Measurements from ENCODE around the gene CHST5. TPM values are rescaled to one million over a fixed set of nuclear protein-coding genes. Genes with fewer than 3 reads are reported as not detected.

Gene CHST5
- total and polyA plus RNA-seq, 2 of the 8 experiments (the other 6 are each of a cell fraction or from before 2014, with no cell fraction given), result 0.13 to 0.23 TPM

DNA sequence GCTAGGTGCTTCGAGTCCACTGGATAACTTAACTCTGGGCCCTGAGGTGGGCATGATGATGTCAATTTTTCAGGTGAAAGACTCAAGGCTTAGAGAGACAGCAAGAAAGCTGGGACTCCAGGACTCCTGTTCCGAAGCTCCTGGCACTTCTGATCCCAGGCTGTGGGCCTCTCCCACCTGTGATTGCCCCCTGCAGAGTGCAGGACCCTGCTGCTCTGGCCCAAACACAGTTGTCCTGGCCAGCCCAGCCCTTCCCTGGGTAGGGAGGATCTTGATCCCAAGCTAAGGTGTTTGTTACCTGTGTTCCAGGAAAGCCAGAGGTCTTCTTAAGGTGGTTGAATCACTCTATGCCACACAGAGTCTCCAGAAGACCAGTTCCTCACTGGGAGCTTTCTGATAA, 3.1 kb downstream of the CHST5 start (continued):
- TF ChIP-seq CHD7 (IDR thresholded peaks at IDR 0.05; ENCODE audit: insufficient replicate concordance, low read length), result no peak
- TF ChIP-seq KDM5A (IDR thresholded peaks at IDR 0.05; ENCODE audit: low read length), result no peak
- no peak for TF ChIP-seq CHD2 (IDR thresholded peaks at IDR 0.05; ENCODE audit: low read length)
- TF ChIP-seq ZNF274 (IDR thresholded peaks at IDR 0.05; ENCODE audit: borderline replicate concordance, extremely low read depth, low read length), result no peak
- TF ChIP-seq CBX8 (IDR thresholded peaks at IDR 0.05; ENCODE audit: borderline replicate concordance, low read depth, low read length), result no peak
- TF ChIP-seq GTF2F1 (IDR thresholded peaks at IDR 0.05; ENCODE audit: borderline replicate concordance, low read depth, low read length), result no peak
- TF ChIP-seq USF2 (IDR thresholded peaks at IDR 0.05; ENCODE audit: low read length), result no peak

Measured in H1 (cell line).